IMR-90 (cell line): ENCODE data around the gene CBFA2T3. TPM values are rescaled to one million over a fixed set of nuclear protein-coding genes. Genes with fewer than 3 reads are reported as not detected.

ENCODE experiments used
- ATAC-seq: fragments of 200-7000 bp; cut with Tn5 transposase; 2 replicates; pipeline ENCODE4 v1.9.1; 2020; ENCODE audit warnings: low read depth, mild to moderate bottlenecking, moderate library complexity
- BruUV-seq: library from RNA; stranded (reverse); fragments of 400-500 nt; replicated peaks from 2 replicates; lab custom pipeline; 2021; lab: Mats Ljungman, UMichigan
- CTCF ChIA-PET: fragments of 300-600 bp; formaldehyde crosslinking; extraction: SDS; loops from one replicate; lab custom pipeline; 2021; ENCODE audit warnings: antibody characterized with exemption; lab: Yijun Ruan, JAX
- POLR2A ChIA-PET: fragments of 300-600 bp; sonication (Branson Sonifier 250); formaldehyde crosslinking; loops from one replicate; lab custom pipeline; 2022; ENCODE audit warnings: antibody characterized with exemption; ENCODE audit not compliant: unreplicated experiment; lab: Charles Lee
- DNase-seq: peaks from one replicate; pipeline ENCODE4 v3.0.0; 2013
- H2AFZ ChIP-seq: replicated peaks from 2 replicates; pipeline ENCODE3; 2013; ENCODE audit warnings: low read length, mild to moderate bottlenecking; ENCODE audit not compliant: poor library complexity
- H2AK5ac ChIP-seq: 2 replicates; pipeline ENCODE4 v1.6.1; 2013; ENCODE audit warnings: low read depth, low read length, inconsistent platforms
- H2AK9ac ChIP-seq: replicated peaks from 2 replicates; pipeline ENCODE3; 2013; ENCODE audit warnings: mild to moderate bottlenecking, low read depth, low read length, moderate library complexity; ENCODE audit not compliant: poor library complexity
- H2BK120ac ChIP-seq: 2 replicates; pipeline ENCODE4 v1.6.1; 2013; ENCODE audit warnings: low read depth, low read length, inconsistent platforms
- H2BK15ac ChIP-seq: 3 replicates; pipeline ENCODE4 v1.6.1; 2013; ENCODE audit warnings: low read depth, low read length, inconsistent platforms
- H2BK20ac ChIP-seq: 2 replicates; pipeline ENCODE4 v1.6.1; 2013; ENCODE audit warnings: low read depth, mild to moderate bottlenecking, inconsistent platforms, low read length, moderate library complexity
- H2BK5ac ChIP-seq: 2 replicates; pipeline ENCODE4 v1.6.1; 2013; ENCODE audit warnings: mild to moderate bottlenecking, low read depth, low read length, inconsistent platforms; ENCODE audit not compliant: poor library complexity, severe bottlenecking
- H3K14ac ChIP-seq: replicated peaks from 2 replicates; pipeline ENCODE4 v1.6.1; 2013; ENCODE audit warnings: low read depth, low read length, inconsistent platforms
- H3K18ac ChIP-seq: 2 replicates; pipeline ENCODE4 v1.6.1; 2013; ENCODE audit warnings: low read depth, low read length, control low read depth
- H3K23ac ChIP-seq: 2 replicates; pipeline ENCODE4 v1.6.1; 2013; ENCODE audit warnings: low read depth, low read length, inconsistent platforms
- H3K27ac ChIP-seq: 2 replicates; pipeline ENCODE4 v1.5.1; 2013; ENCODE audit warnings: mild to moderate bottlenecking, control low read depth, low read length; ENCODE audit not compliant: insufficient read depth
- H3K27me3 ChIP-seq: 2 replicates; pipeline ENCODE4 v1.6.1; 2013; ENCODE audit warnings: low read length; ENCODE audit not compliant: control insufficient read depth, insufficient read depth
- H3K36me3 ChIP-seq: 2 replicates; pipeline ENCODE4 v1.6.1; 2013; ENCODE audit warnings: low read length, mixed read lengths; ENCODE audit not compliant: control insufficient read depth, insufficient read depth
- H3K4ac ChIP-seq: 2 replicates; pipeline ENCODE4 v1.6.1; 2013; ENCODE audit warnings: low read depth, low read length, inconsistent platforms
- H3K4me1 ChIP-seq: 2 replicates; pipeline ENCODE4 v1.6.1; 2013; ENCODE audit warnings: low read length, mixed read lengths; ENCODE audit not compliant: control insufficient read depth, insufficient read depth
- H3K4me2 ChIP-seq: 2 replicates; pipeline ENCODE4 v1.6.1; 2013; ENCODE audit warnings: low read depth, mild to moderate bottlenecking, control low read depth, low read length, moderate library complexity
- H3K4me3 ChIP-seq: 2 replicates; pipeline ENCODE4 v1.5.1; 2013; ENCODE audit warnings: low read depth, mild to moderate bottlenecking, control low read depth, low read length, moderate library complexity; ENCODE audit not compliant: insufficient read depth
- H3K56ac ChIP-seq: 2 replicates; pipeline ENCODE4 v1.6.1; 2013; ENCODE audit warnings: low read length, inconsistent platforms; ENCODE audit not compliant: insufficient read depth; ENCODE audit errors: extremely low read depth
- H3K79me1 ChIP-seq, 2 experiments: 2 replicates each; pipeline ENCODE4 v1.6.1; 2013; ENCODE audit warnings: low read length in 2 of 2, inconsistent platforms in 1 of 2, low read depth in 1 of 2
- H3K9ac ChIP-seq: 2 replicates; pipeline ENCODE4 v1.6.1; 2013; ENCODE audit warnings: low read depth, low read length, control low read depth
- H3K9me1 ChIP-seq: 2 replicates; pipeline ENCODE4 v1.6.1; 2013; ENCODE audit warnings: low read length, inconsistent platforms; ENCODE audit not compliant: insufficient read depth
- H3K9me3 ChIP-seq: 2 replicates; pipeline ENCODE4 v1.6.1; 2013; ENCODE audit warnings: low read length; ENCODE audit not compliant: control insufficient read depth, insufficient read depth
- H4K20me1 ChIP-seq: 2 replicates; pipeline ENCODE4 v1.6.1; 2013; ENCODE audit warnings: low read length, inconsistent platforms; ENCODE audit not compliant: insufficient read depth
- H4K5ac ChIP-seq: 2 replicates; pipeline ENCODE4 v1.6.1; 2013; ENCODE audit warnings: mild to moderate bottlenecking, low read depth, low read length, control low read depth
- H4K8ac ChIP-seq, 2 experiments: 2 replicates each; pipeline ENCODE4 v1.6.1; 2013; ENCODE audit warnings: low read depth in 2 of 2, low read length in 2 of 2, control low read depth in 1 of 2, inconsistent platforms in 1 of 2
- H4K91ac ChIP-seq: 2 replicates; pipeline ENCODE4 v1.6.1; 2013; ENCODE audit warnings: low read depth, low read length, inconsistent platforms; ENCODE audit not compliant: insufficient read depth
- CEBPB ChIP-seq: IDR thresholded peaks from 2 replicates; pipeline ENCODE4 v1.6.1; 2012; ENCODE audit warnings: low read depth, low read length, improper control_type of control experiment
- FOS ChIP-seq: fragments of 150-350 bp; IDR thresholded peaks from 2 replicates; pipeline ENCODE4 v1.6.1; 2016; ENCODE audit warnings: low read depth, low read length
- MXI1 ChIP-seq: IDR thresholded peaks from 2 replicates; pipeline ENCODE4 v1.6.1; 2012; ENCODE audit warnings: low read depth, mild to moderate bottlenecking, low read length, moderate library complexity, borderline replicate concordance
- NFE2L2 ChIP-seq: fragments of 150-350 bp; IDR thresholded peaks from 2 replicates; pipeline ENCODE4 v1.6.1; 2016; ENCODE audit warnings: low read depth, mild to moderate bottlenecking, low read length
- POLR2A ChIP-seq: IDR thresholded peaks from 2 replicates; pipeline ENCODE4 v1.6.1; 2012; ENCODE audit warnings: mild to moderate bottlenecking, low read depth, low read length
- RAD21 ChIP-seq: IDR thresholded peaks from 2 replicates; pipeline ENCODE4 v1.6.1; 2012; ENCODE audit warnings: low read length, improper control_type of control experiment
- RFX5 ChIP-seq: IDR thresholded peaks from 2 replicates; pipeline ENCODE4 v1.8.0; 2012; ENCODE audit warnings: low read depth, mild to moderate bottlenecking, low read length, moderate library complexity
- SMC3 ChIP-seq: fragments of 150-350 bp; IDR thresholded peaks from 2 replicates; pipeline ENCODE4 v1.6.1; 2016; ENCODE audit warnings: low read depth, mild to moderate bottlenecking, antibody characterized with exemption, low read length, moderate library complexity
- WGBS, 2 experiments: methylation state at CpG; one replicate each; pipeline versions ENCODE4 v1.1.5 to v1.1.7; 2013; ENCODE audit warnings: missing lambda C conversion rate in 2 of 2; ENCODE audit not compliant: insufficient read length in 1 of 2; ENCODE audit errors: extremely low coverage in 2 of 2; 5-methylcytosine and 5-hydroxymethylcytosine counted together
- dilution Hi-C: fragments of 300-500 bp; cut with HindIII; formaldehyde crosslinking; loops from one replicate; pipeline ENCODE4 v1.14.3; 2018; ENCODE audit warnings: low sequenced_read_pairs; ENCODE audit not compliant: unreplicated experiment
- in situ Hi-C: fragments of 300-500 bp; cut with MboI; formaldehyde crosslinking; loops from 3 replicates; pipeline ENCODE4 v1.14.3; 2019; ENCODE audit warnings: low sequenced_read_pairs, inconsistent platforms, mixed read lengths
- intact Hi-C: fragments of 100-400 bp; cut with micrococcal nuclease; formaldehyde crosslinking; loops from 2 replicates; pipeline ENCODE4 v1.10.0; 2022
- polyA plus RNA-seq, 3 experiments: library from polyadenylated mRNA; depleted of rRNA; stranded (reverse); fragments of >200 nt; gene quantifications; 2 replicates each; pipeline ENCODE4 v1.2.3, GENCODE V29; 2012; ENCODE audit warnings: low replicate concordance in 1 of 3
- total RNA-seq: library from RNA; depleted of rRNA; stranded (reverse); fragments of >200 nt; gene quantifications from 2 replicates; pipeline ENCODE4 v1.2.3, GENCODE V29; 2012
- TF ChIP-seq, protein P1 (sequence below): conservative IDR thresholded peaks from 2 replicates; pipeline ENCODE4 v1.5.1; 2012; ENCODE audit warnings: mild to moderate bottlenecking, low read depth, low read length, improper control_type of control experiment
- TF ChIP-seq, protein P2 (sequence below): fragments of 150-350 bp; IDR thresholded peaks from 2 replicates; pipeline ENCODE4 v1.6.1; 2017; ENCODE audit warnings: mild to moderate bottlenecking, antibody characterized with exemption, low read length, low read depth

CBFA2T3 gene
- total and polyA plus RNA-seq, 2 of the 4 experiments (the other 2 are of a cell fraction), result not detected

DNA sequence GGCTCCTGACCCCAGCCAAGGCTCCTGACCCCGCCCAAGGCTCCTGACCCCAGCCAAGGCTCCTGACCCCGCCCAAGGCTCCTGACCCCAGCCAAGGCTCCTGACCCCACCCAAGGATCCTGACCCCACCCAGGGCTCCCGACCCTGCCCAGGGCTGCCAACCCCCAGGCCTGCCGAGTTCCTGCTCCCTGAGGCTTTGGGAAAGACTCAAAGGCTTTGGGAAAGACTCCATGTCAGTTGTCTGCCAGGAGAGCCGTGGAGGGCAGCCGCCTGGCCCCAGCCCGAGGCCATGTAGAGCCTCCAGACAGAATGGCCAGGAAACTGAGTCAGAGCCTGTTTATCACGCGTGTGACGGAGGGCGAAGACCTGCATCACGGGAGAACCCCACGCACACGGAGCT lies 21.1 kb downstream of the CBFA2T3 start:
- no peak for DNase-seq
- no peaks in the 10 kb centered on the region for H3K9me3 ChIP-seq
- H3K18ac ChIP-seq, result no peak overlapping the region
- no peak overlapping the region for H2AFZ ChIP-seq
- H3K4me2 ChIP-seq, result no peak overlapping the region
- H2BK20ac ChIP-seq, result no peak overlapping the region
- no peaks in the 10 kb centered on the region for H3K4me1 ChIP-seq
- no peak overlapping the region for H3K27ac ChIP-seq
- no peak overlapping the region for H3K56ac ChIP-seq
- H3K79me1 ChIP-seq, result no peaks in the 10 kb centered on the region
- H3K4ac ChIP-seq, result no peak overlapping the region
- intact Hi-C loops, result no loop called here
- no peaks in the 10 kb centered on the region for H4K20me1 ChIP-seq
- H4K91ac ChIP-seq, result no peak overlapping the region
- no peak overlapping the region for H3K9ac ChIP-seq
- ATAC-seq, result no peak
- H3K14ac ChIP-seq, result no peak overlapping the region
- no peaks in the 10 kb centered on the region for H3K9me1 ChIP-seq
- TF ChIP-seq RFX5 (no peak), SMC3 (no peak), RAD21 (no peak), MXI1 (no peak), NFE2L2 (no peak), POLR2A (no peak), CEBPB (no peak), FOS (no peak)
- TF ChIP-seq, protein P1, sequence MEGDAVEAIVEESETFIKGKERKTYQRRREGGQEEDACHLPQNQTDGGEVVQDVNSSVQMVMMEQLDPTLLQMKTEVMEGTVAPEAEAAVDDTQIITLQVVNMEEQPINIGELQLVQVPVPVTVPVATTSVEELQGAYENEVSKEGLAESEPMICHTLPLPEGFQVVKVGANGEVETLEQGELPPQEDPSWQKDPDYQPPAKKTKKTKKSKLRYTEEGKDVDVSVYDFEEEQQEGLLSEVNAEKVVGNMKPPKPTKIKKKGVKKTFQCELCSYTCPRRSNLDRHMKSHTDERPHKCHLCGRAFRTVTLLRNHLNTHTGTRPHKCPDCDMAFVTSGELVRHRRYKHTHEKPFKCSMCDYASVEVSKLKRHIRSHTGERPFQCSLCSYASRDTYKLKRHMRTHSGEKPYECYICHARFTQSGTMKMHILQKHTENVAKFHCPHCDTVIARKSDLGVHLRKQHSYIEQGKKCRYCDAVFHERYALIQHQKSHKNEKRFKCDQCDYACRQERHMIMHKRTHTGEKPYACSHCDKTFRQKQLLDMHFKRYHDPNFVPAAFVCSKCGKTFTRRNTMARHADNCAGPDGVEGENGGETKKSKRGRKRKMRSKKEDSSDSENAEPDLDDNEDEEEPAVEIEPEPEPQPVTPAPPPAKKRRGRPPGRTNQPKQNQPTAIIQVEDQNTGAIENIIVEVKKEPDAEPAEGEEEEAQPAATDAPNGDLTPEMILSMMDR, result no peak
- TF ChIP-seq, protein P2, sequence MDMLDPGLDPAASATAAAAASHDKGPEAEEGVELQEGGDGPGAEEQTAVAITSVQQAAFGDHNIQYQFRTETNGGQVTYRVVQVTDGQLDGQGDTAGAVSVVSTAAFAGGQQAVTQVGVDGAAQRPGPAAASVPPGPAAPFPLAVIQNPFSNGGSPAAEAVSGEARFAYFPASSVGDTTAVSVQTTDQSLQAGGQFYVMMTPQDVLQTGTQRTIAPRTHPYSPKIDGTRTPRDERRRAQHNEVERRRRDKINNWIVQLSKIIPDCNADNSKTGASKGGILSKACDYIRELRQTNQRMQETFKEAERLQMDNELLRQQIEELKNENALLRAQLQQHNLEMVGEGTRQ, result no peak
- H2BK15ac ChIP-seq, result no peak overlapping the region
- ChIA-PET POLR2A (no interaction called here), CTCF (no interaction called here)
- dilution Hi-C loops, result no loop called here
- no peak overlapping the region for H4K8ac ChIP-seq
- no peak overlapping the region for H4K5ac ChIP-seq
- H3K36me3 ChIP-seq, result no peaks in the 10 kb centered on the region
- WGBS, 2 experiments, result 90% methylated on average over 5 of the region's 14 CpGs; no CpG with 5 or more reads in 1 of the 2 experiments
- H2AK9ac ChIP-seq, result no peak overlapping the region
- no TSS peak for BruUV-seq
- in situ Hi-C loops, result no loop called here
- H3K27me3 ChIP-seq, result peaks cover 44% of the 10 kb centered on the region
- no peak overlapping the region for H3K4me3 ChIP-seq
- H2BK120ac ChIP-seq, result no peak overlapping the region
- H2AK5ac ChIP-seq, result no peak overlapping the region
- no peak overlapping the region for H2BK5ac ChIP-seq
- no peak overlapping the region for H3K23ac ChIP-seq
